ENCODE measurements around the gene CRB3.

DNA sequence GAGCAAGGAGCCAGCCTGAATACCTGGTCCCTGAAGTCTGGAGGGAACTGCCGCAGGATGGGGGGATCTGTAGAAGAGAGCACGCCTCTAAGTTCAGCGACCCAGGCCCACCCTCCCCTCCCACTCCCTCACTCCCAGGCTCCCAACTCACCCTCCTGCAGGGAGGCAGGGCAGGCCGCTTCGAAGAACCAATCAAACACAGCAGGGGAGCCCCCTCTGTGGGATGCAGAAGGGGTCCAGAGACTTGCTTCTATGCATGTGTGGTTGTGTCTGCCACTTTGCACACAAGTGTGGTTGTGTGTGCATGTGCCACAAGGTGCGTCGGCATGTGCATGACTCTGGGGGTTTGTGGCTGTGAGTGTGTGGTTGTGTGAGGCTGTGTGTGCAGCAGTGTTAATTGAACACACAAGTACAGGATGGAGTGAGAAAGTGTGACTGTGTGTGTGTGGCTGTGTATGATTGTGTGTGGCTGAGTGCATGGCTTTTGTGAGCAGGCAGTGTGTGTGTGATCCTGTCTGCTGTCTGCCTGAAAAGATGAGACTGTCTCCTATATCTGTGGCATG is 15.8 kb downstream of the CRB3 start:
- no peak for TF ChIP-seq GATA3 (IDR thresholded peaks at IDR 0.05; ENCODE audit: borderline replicate concordance)
- no peak for TF ChIP-seq EP300 (IDR thresholded peaks at IDR 0.05)
- TF ChIP-seq, protein P1, sequence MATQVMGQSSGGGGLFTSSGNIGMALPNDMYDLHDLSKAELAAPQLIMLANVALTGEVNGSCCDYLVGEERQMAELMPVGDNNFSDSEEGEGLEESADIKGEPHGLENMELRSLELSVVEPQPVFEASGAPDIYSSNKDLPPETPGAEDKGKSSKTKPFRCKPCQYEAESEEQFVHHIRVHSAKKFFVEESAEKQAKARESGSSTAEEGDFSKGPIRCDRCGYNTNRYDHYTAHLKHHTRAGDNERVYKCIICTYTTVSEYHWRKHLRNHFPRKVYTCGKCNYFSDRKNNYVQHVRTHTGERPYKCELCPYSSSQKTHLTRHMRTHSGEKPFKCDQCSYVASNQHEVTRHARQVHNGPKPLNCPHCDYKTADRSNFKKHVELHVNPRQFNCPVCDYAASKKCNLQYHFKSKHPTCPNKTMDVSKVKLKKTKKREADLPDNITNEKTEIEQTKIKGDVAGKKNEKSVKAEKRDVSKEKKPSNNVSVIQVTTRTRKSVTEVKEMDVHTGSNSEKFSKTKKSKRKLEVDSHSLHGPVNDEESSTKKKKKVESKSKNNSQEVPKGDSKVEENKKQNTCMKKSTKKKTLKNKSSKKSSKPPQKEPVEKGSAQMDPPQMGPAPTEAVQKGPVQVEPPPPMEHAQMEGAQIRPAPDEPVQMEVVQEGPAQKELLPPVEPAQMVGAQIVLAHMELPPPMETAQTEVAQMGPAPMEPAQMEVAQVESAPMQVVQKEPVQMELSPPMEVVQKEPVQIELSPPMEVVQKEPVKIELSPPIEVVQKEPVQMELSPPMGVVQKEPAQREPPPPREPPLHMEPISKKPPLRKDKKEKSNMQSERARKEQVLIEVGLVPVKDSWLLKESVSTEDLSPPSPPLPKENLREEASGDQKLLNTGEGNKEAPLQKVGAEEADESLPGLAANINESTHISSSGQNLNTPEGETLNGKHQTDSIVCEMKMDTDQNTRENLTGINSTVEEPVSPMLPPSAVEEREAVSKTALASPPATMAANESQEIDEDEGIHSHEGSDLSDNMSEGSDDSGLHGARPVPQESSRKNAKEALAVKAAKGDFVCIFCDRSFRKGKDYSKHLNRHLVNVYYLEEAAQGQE (IDR thresholded peaks at IDR 0.05): no peak
- TF ChIP-seq, protein P2, sequence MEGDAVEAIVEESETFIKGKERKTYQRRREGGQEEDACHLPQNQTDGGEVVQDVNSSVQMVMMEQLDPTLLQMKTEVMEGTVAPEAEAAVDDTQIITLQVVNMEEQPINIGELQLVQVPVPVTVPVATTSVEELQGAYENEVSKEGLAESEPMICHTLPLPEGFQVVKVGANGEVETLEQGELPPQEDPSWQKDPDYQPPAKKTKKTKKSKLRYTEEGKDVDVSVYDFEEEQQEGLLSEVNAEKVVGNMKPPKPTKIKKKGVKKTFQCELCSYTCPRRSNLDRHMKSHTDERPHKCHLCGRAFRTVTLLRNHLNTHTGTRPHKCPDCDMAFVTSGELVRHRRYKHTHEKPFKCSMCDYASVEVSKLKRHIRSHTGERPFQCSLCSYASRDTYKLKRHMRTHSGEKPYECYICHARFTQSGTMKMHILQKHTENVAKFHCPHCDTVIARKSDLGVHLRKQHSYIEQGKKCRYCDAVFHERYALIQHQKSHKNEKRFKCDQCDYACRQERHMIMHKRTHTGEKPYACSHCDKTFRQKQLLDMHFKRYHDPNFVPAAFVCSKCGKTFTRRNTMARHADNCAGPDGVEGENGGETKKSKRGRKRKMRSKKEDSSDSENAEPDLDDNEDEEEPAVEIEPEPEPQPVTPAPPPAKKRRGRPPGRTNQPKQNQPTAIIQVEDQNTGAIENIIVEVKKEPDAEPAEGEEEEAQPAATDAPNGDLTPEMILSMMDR (IDR thresholded peaks at IDR 0.05): no peak
- TF ChIP-seq BHLHE40 (IDR thresholded peaks at IDR 0.05; ENCODE audit: low read depth, low read length): no peak
- TF ChIP-seq RCOR1 (IDR thresholded peaks at IDR 0.05; ENCODE audit: low read depth, low read length): no peak
- no peak for TF ChIP-seq SMC3 (IDR thresholded peaks at IDR 0.05)
- TF ChIP-seq POLR2A (IDR thresholded peaks at IDR 0.05; ENCODE audit: low read length): no peak
- no peak for TF ChIP-seq HOXB5 (CRISPR knock-in tag; IDR thresholded peaks at IDR 0.05)

Measured in A549 (cell line).